NCI-H187 (cell line): ENCODE results near the gene MLEC.

Experiments used
- DNase-seq, 2 experiments: peaks; one replicate each; lab custom pipeline; 2025; lab: John Stamatoyannopoulos, UW

MLEC gene

GRCh38 chr12:120741476-120742421 lies 54.8 kb downstream of the MLEC start:
- DNase-seq, result no peak

- DNase-seq, result no peak
Measured at GRCh38 chr12:120744922-120745493, 58.1 kb downstream of the MLEC start.

GRCh38 chr12:120748242-120748641 lies 61.3 kb downstream of the MLEC start:
- no peak for DNase-seq

DNA sequence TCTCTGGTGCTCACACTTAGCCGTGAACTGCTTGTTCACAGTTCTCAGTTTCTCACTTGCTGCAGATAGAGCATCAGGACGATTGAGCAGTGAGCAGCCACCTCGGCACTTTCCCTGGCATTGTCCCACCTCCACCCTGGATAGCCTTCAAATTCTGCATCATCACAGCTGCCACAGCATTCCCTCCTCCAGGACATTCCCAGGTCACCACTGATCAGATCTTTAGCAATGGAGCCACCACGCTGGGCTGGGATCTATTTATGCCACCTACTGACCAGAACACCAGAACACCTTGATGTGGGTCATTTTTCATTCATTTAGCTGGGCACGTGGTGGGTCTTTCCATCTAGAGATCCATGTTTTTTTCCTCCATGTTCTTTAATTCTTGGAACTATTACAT lies 62.3 kb downstream of the MLEC start:
- no peak for DNase-seq

- no peak for DNase-seq
Measured at GRCh38 chr12:120750806-120751205, 63.9 kb downstream of the MLEC start.

DNA sequence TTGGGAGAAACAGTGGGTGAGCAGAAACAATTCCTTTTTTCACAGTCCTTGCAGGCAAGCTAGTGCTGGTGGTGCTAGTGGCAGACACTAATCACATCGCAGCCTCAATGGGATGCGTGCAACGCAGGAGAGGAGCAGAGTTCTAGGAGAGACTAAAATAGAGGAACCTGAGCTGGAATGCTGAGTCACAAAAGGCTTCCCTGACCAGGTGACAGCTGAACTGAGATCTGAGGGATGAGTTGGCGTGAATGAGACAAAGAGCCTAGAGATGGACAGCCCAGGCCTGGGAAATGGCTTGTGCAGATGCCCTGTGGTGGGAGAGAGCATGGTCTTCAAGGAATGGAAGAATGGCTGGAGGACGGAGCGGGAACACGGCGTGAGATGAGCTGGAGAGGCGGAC lies 64.4 kb downstream of the MLEC start:
- no peak for DNase-seq
